NB4 (cell line): ENCODE measurements around the gene ADARB2.

Experiments
- CTCF ChIP-seq: IDR thresholded peaks from one replicate; pipeline ENCODE4 v1.5.1; 2012; ENCODE audit warnings: low read depth, low read length
- MYC ChIP-seq: IDR thresholded peaks from 2 replicates; pipeline ENCODE4 v1.6.1; 2011; ENCODE audit warnings: low read depth, low read length

GRCh38 chr10:1779796-1780195 is 42.5 kb upstream of the ADARB2 start:
- no peak for TF ChIP-seq CTCF
- TF ChIP-seq MYC = no peak
